GM12878 (cell line): Measurements from ENCODE around the gene ALDH1A1. TPM values are rescaled to one million over a fixed set of nuclear protein-coding genes. Genes with fewer than 3 reads are reported as not detected.

ENCODE experiments used
- polyA plus RNA-seq, 11 experiments: library from polyadenylated mRNA; depleted of rRNA in 4 of 11; unstranded in 6 of 11; stranded (reverse) in 5 of 11; fragments of >200 nt; fragmentation: Nextera tagmentation in 4 of 11; fragmentation: Illumina TruSeq in 1 of 11; extraction: Ambion mirVana in 4 of 11; extraction: Trizol in 1 of 11; gene quantifications; 1 replicate in 1 of 11; 2 replicates in 10 of 11; pipeline versions ENCODE4 v1.2.1 to v1.2.3, GENCODE V29; 2011 to 2016; ENCODE audit warnings: inconsistent platforms in 2 of 11, missing spikeins in 2 of 11, low read depth in 1 of 11
- total RNA-seq, 4 experiments: library from RNA; depleted of rRNA in 3 of 4; stranded (reverse); fragments of >200 nt in 3 of 4; fragmentation: Illumina TruSeq in 1 of 4; extraction: Trizol in 1 of 4; gene quantifications; 2 replicates each; pipeline versions ENCODE4 v1.2.1 to v1.2.3, GENCODE V29; 2013 to 2021

Gene ALDH1A1
- total and polyA plus RNA-seq, 10 of the 15 experiments (the other 5 are each of a cell fraction or from before 2014, with no cell fraction given): 0.03 to 0.54 TPM; not detected in 8

Other genes starting within 250 kb of the ALDH1A1 start
- gene ANXA1, start 198.8 kb upstream of the ALDH1A1 start, total RNA-seq (2014; rRNA removed): 9.1 and 9.5 TPM in 2 replicates
- gene ANXA1, start 198.8 kb upstream of the ALDH1A1 start, total RNA-seq (2014; rRNA removed; fragmentation: Illumina TruSeq; extraction: Trizol): 13.1 and 13.5 TPM in 2 replicates
- gene ANXA1, start 198.8 kb upstream of the ALDH1A1 start, total RNA-seq (2021): 8.2 and 9.3 TPM in 2 replicates
- gene ANXA1, start 198.8 kb upstream of the ALDH1A1 start, polyA plus RNA-seq (2011; rRNA removed): 30.1 and 44.3 TPM in 2 replicates
- 14.4 and 20.0 TPM in 2 replicates for gene ANXA1, start 198.8 kb upstream of the ALDH1A1 start, polyA plus RNA-seq (2014; fragmentation: Illumina TruSeq; extraction: Trizol)
- 10 to 100 TPM; 20.2 to 20.4 TPM for gene ANXA1, start 198.8 kb upstream of the ALDH1A1 start, polyA plus RNA-seq (2014; fragmentation: Nextera tagmentation; extraction: Ambion mirVana)
- gene ANXA1, start 198.8 kb upstream of the ALDH1A1 start, polyA plus RNA-seq (2014; rRNA removed): 8.2 and 10.7 TPM in 2 replicates
- gene ANXA1, start 198.8 kb upstream of the ALDH1A1 start, polyA plus RNA-seq (2016; fragmentation: Nextera tagmentation; extraction: Ambion mirVana): 10 to 100 TPM in 1 of 2 experiments, 1 to 10 TPM in 1; 6.6 to 12.0 TPM